H9 (cell line): ENCODE measurements around the gene GPC6. TPM values are rescaled to one million over a fixed set of nuclear protein-coding genes. Genes with fewer than 3 reads are reported as not detected.

Source experiments
- DNase-seq: peaks from one replicate; pipeline ENCODE4 v3.0.0-alpha.2; 2017
- H2AFZ ChIP-seq: one replicate; pipeline ENCODE4 v1.6.1; 2013; ENCODE audit warnings: mild to moderate bottlenecking, low read length, control low read depth, moderate library complexity
- H2AK5ac ChIP-seq: 2 replicates; pipeline ENCODE4 v1.6.1; 2013; ENCODE audit warnings: low read length, control low read depth, mixed read lengths; ENCODE audit not compliant: insufficient read length
- H2BK120ac ChIP-seq: one replicate; pipeline ENCODE4 v1.6.1; 2013; ENCODE audit warnings: low read depth, mild to moderate bottlenecking, low read length, control low read depth, inconsistent platforms; ENCODE audit not compliant: poor library complexity, severe bottlenecking
- H2BK12ac ChIP-seq: 2 replicates; pipeline ENCODE4 v1.6.1; 2013; ENCODE audit warnings: low read length, control low read depth, mixed read lengths, low read depth; ENCODE audit not compliant: insufficient read length
- H2BK15ac ChIP-seq: 2 replicates; pipeline ENCODE4 v1.6.1; 2013; ENCODE audit warnings: low read depth, low read length, control low read depth
- H2BK20ac ChIP-seq: one replicate; pipeline ENCODE4 v1.6.1; 2013; ENCODE audit warnings: low read depth, mild to moderate bottlenecking, low read length, control low read depth, inconsistent platforms; ENCODE audit not compliant: poor library complexity, severe bottlenecking
- H2BK5ac ChIP-seq: 2 replicates; pipeline ENCODE4 v1.6.1; 2013; ENCODE audit warnings: low read length, control low read depth, mixed read lengths; ENCODE audit not compliant: insufficient read length
- H3K14ac ChIP-seq: 2 replicates; pipeline ENCODE4 v1.6.1; 2013; ENCODE audit warnings: low read length, control low read depth; ENCODE audit not compliant: insufficient read depth
- H3K18ac ChIP-seq: 2 replicates; pipeline ENCODE4 v1.6.1; 2013; ENCODE audit warnings: low read depth, mild to moderate bottlenecking, mixed read lengths, low read length, control low read depth; ENCODE audit not compliant: insufficient read length
- H3K23ac ChIP-seq: 2 replicates; pipeline ENCODE4 v1.6.1; 2013; ENCODE audit warnings: low read length, control low read depth, mixed read lengths, low read depth; ENCODE audit not compliant: insufficient read length
- H3K23me2 ChIP-seq: 2 replicates; pipeline ENCODE4 v1.6.1; 2013; ENCODE audit warnings: low read depth, mild to moderate bottlenecking, mixed read lengths, low read length, control low read depth; ENCODE audit not compliant: insufficient read length, poor library complexity, severe bottlenecking
- H3K27ac ChIP-seq: 2 replicates; pipeline ENCODE4 v1.5.1; 2013; ENCODE audit warnings: low read length, control low read depth, mixed read lengths, low read depth; ENCODE audit not compliant: insufficient read length
- H3K27me3 ChIP-seq: 2 replicates; pipeline ENCODE4 v1.6.1; 2013; ENCODE audit warnings: low read length, control low read depth, inconsistent platforms; ENCODE audit not compliant: insufficient read depth
- H3K4ac ChIP-seq: 2 replicates; pipeline ENCODE4 v1.6.1; 2013; ENCODE audit warnings: low read depth, mild to moderate bottlenecking, control low read depth, inconsistent platforms, low read length, moderate library complexity
- H3K4me1 ChIP-seq: 2 replicates; pipeline ENCODE4 v1.6.1; 2013; ENCODE audit warnings: low read length, control low read depth, inconsistent platforms; ENCODE audit not compliant: insufficient read depth
- H3K4me2 ChIP-seq: 2 replicates; pipeline ENCODE4 v1.6.1; 2013; ENCODE audit warnings: low read length, control low read depth, mixed read lengths; ENCODE audit not compliant: insufficient read length, insufficient read depth
- H3K56ac ChIP-seq: 2 replicates; pipeline ENCODE4 v1.6.1; 2013; ENCODE audit warnings: low read depth, mild to moderate bottlenecking, mixed read lengths, low read length, control low read depth; ENCODE audit not compliant: insufficient read length
- H3K79me1 ChIP-seq: 2 replicates; pipeline ENCODE4 v1.6.1; 2013; ENCODE audit warnings: low read depth, mild to moderate bottlenecking, moderate library complexity, low read length, control low read depth, inconsistent platforms; ENCODE audit not compliant: insufficient read depth, poor library complexity, severe bottlenecking
- H3K79me2 ChIP-seq: 2 replicates; pipeline ENCODE4 v1.6.1; 2013; ENCODE audit warnings: low read length, control low read depth, inconsistent platforms; ENCODE audit not compliant: insufficient read depth
- H3K9ac ChIP-seq: 2 replicates; pipeline ENCODE4 v1.6.1; 2013; ENCODE audit warnings: low read length, control low read depth, mixed read lengths; ENCODE audit not compliant: insufficient read length; ENCODE audit errors: extremely low read depth
- H3K9me3 ChIP-seq: one replicate; pipeline ENCODE4 v1.6.1; 2013; ENCODE audit warnings: low read depth, low read length, inconsistent platforms; ENCODE audit not compliant: control insufficient read depth
- H3T11ph ChIP-seq: one replicate; pipeline ENCODE4 v1.6.1; 2013; ENCODE audit warnings: mild to moderate bottlenecking, low read length, control low read depth, inconsistent platforms
- H4K20me1 ChIP-seq: one replicate; pipeline ENCODE4 v1.6.1; 2013; ENCODE audit not compliant: control insufficient read depth, insufficient read length, insufficient read depth
- H4K5ac ChIP-seq: 2 replicates; pipeline ENCODE4 v1.6.1; 2013; ENCODE audit warnings: low read depth, mild to moderate bottlenecking, mixed read lengths, low read length, control low read depth; ENCODE audit not compliant: insufficient read length
- H4K8ac ChIP-seq: replicated peaks from 2 replicates; pipeline ENCODE4 v1.6.1; 2013; ENCODE audit warnings: low read length, control low read depth, mixed read lengths, low read depth; ENCODE audit not compliant: insufficient read length
- H4K91ac ChIP-seq: 2 replicates; pipeline ENCODE4 v1.6.1; 2013; ENCODE audit warnings: low read depth, mild to moderate bottlenecking, moderate library complexity, mixed read lengths, low read length, control low read depth; ENCODE audit not compliant: insufficient read length
- H3K27ac Mint-ChIP-seq, 3 experiments: 2 replicates in 2 of 3; 3 replicates in 1 of 3; pipeline ENCODE4 v1.8.0; 2020 to 2021; ENCODE audit warnings: mixed read lengths in 3 of 3, mild to moderate bottlenecking in 1 of 3, moderate library complexity in 1 of 3
- H3K27me3 Mint-ChIP-seq: 2 replicates; pipeline ENCODE4 v1.8.0; 2021; ENCODE audit warnings: low read depth, mild to moderate bottlenecking, moderate library complexity, mixed read lengths
- H3K36me3 Mint-ChIP-seq, 3 experiments: 2 replicates in 2 of 3; 3 replicates in 1 of 3; pipeline ENCODE4 v1.8.0; 2020 to 2021; ENCODE audit warnings: low read depth in 3 of 3, mixed read lengths in 3 of 3; ENCODE audit not compliant: insufficient read depth in 1 of 3
- H3K4me1 Mint-ChIP-seq, 2 experiments: 2 replicates each; pipeline ENCODE4 v1.8.0; 2020; ENCODE audit warnings: mixed read lengths in 2 of 2
- H3K4me3 Mint-ChIP-seq, 2 experiments: 2 replicates in 1 of 2; 3 replicates in 1 of 2; pipeline ENCODE4 v1.8.0; 2020 to 2021; ENCODE audit warnings: mild to moderate bottlenecking in 2 of 2, mixed read lengths in 2 of 2, moderate library complexity in 1 of 2
- H3K9me3 Mint-ChIP-seq, 2 experiments: 2 replicates in 1 of 2; 3 replicates in 1 of 2; pipeline ENCODE4 v1.8.0; 2020; ENCODE audit warnings: mild to moderate bottlenecking in 2 of 2, mixed read lengths in 2 of 2, moderate library complexity in 1 of 2
- CTCF ChIP-seq: fragments of 200-600 bp; sonication (generic); conservative IDR thresholded peaks from 3 replicates; pipeline ENCODE4 v1.8.0; 2021; ENCODE audit warnings: antibody characterized with exemption, mild to moderate bottlenecking
- WGBS: extraction: QIAGEN DNeasy Blood & Tissue Kit; methylation state at CpG from one replicate; pipeline ENCODE4 v1.1.7; 2013; ENCODE audit warnings: missing lambda C conversion rate, low lambda C conversion rate, mixed read lengths; ENCODE audit not compliant: insufficient read length; ENCODE audit errors: extremely low coverage; 5-methylcytosine and 5-hydroxymethylcytosine counted together
- total RNA-seq: library from RNA; stranded (reverse); gene quantifications from 2 replicates; pipeline ENCODE4 v1.2.1, GENCODE V29; 2021

The GPC6 gene
- total RNA-seq, 1 experiment from 2014 or later = 15.6 TPM

- H3K36me3 Mint-ChIP-seq = no peaks in the 10 kb centered on the region
- no peak overlapping the region for H3K9ac ChIP-seq
- no peak overlapping the region for H2BK120ac ChIP-seq
- no peaks in the 10 kb centered on the region for H3K27me3 Mint-ChIP-seq
- H2BK12ac ChIP-seq = no peak overlapping the region
- no peak overlapping the region for H4K91ac ChIP-seq
- no peak overlapping the region for H3K4ac ChIP-seq
- H2BK15ac ChIP-seq = no peak overlapping the region
- H3K4me1 Mint-ChIP-seq = no peaks in the 10 kb centered on the region; a peak in 2 of 4 replicates
- no peak overlapping the region for H3K27ac Mint-ChIP-seq
- no peaks in the 10 kb centered on the region for H3K79me2 ChIP-seq
- 0 out of 5 replicates have a peak, but pooled peaks cover 0 to 1% of the 10 kb centered on the region in 2 experiments for H3K9me3 Mint-ChIP-seq
- no peaks in the 10 kb centered on the region for H4K20me1 ChIP-seq
- H2BK20ac ChIP-seq = no peak overlapping the region
- no peak overlapping the region for H2BK5ac ChIP-seq
- H3K9me3 ChIP-seq = no peaks in the 10 kb centered on the region
- H3K4me3 Mint-ChIP-seq = no peak overlapping the region
- no peak overlapping the region for H3K14ac ChIP-seq
- H3K56ac ChIP-seq = no peak overlapping the region
- WGBS = no CpG with 5 or more reads among the region's 2 CpGs
- H4K8ac ChIP-seq = no peak overlapping the region
- H2AK5ac ChIP-seq = no peak overlapping the region
- H3K27ac ChIP-seq = no peak overlapping the region
- no peaks in the 10 kb centered on the region for H3K79me1 ChIP-seq
- H3K4me1 ChIP-seq = no peaks in the 10 kb centered on the region
- H3K23ac ChIP-seq = no peak overlapping the region
- no peaks in the 10 kb centered on the region for H3K27me3 ChIP-seq
- no peak overlapping the region for H3K4me2 ChIP-seq
- H3K23me2 ChIP-seq = no peaks in the 10 kb centered on the region
- no peak for TF ChIP-seq CTCF
- no peak overlapping the region for H4K5ac ChIP-seq
- H2AFZ ChIP-seq = no peak overlapping the region
- no peak overlapping the region for H3K18ac ChIP-seq
- H3T11ph ChIP-seq = no peak overlapping the region
- DNase-seq = no peak
Measured at GRCh38 chr13:93732186-93732585, 505.6 kb downstream of the GPC6 start.
